GM19238 (cell line): ENCODE results near the gene DDIT4.
"Not testable (repeated sequence)": the region's sequence is repeated elsewhere in the genome, so short reads cannot be mapped to it uniquely, and the experiment has no call there.

Experiments used
- DNase-seq: peaks from one replicate; pipeline ENCODE4 v3.0.0; 2011; ENCODE audit warnings: low spot score; ENCODE audit not compliant: insufficient read length

Gene DDIT4

DNA sequence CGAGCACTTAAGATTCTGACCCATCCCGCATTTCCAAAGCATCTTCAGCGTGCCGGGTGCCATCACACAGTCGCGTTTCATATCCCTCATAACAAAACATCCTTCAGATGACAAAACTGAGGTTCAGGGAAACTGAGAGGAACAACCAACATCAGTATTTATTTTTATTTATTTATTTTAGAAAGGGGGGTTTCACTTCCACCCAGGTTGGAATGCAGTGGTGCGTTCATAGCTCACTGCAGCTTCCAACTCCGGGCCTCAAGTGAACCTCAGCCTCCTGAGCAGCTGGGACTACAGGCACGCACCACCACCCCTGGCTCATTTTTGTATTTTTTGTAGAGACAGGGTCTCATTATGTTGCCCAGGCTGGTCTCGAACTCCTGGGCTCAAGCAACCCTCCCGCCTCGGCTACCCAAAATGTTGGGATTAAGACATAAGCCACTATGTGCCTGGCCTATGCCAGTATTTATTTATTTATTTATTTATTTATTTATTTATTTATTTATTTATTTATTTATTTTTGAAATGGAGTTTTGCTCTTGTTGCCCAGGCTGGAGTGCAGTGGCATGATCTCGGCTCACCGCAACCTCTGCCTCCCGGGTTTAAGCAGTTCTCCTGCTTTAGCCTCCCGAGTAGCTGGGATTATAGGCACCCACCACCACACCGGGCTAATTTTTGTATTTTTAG, 24.4 kb upstream of the DDIT4 start:
- not testable (repeated sequence) for DNase-seq

DNA sequence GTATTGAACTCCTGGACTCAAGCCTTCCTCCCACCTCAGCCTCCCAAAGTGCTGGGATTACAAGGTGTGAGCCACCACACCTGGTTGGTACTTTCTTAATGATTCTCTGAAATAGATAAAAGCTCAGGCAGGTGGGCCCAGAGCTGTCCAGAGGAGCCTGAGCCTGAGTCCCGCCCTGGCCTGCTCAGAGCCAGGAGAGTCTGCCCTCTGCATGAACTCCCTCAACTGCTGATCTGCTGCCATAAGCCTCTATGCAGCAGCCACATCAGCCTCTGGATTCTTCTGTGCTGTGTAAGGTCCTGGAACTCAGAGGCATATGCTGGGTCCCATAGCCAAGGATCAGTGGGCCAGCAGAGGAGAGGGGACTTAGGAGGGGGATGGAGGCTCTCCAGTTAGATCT, 23.1 kb upstream of the DDIT4 start:
- DNase-seq = no peak

DNA sequence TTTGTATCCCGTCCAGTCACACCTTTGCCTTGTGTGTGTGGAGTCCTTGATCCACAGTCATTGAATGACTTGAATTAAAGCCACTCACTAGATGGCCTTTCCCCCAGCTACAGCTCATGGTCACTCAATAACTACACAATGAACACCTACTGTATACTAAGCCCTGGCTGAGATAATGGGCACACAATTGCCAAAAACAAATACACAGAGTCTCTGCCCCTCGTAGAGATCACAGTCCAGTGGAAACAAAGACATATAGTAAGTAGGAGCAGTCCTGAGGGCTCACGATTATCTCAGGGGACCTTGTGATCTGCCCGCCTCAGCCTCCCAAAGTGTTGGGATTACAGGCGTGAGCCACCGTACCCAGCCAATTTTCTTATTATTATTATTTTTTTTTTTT, 22.1 kb upstream of the DDIT4 start:
- DNase-seq = no peak

DNA sequence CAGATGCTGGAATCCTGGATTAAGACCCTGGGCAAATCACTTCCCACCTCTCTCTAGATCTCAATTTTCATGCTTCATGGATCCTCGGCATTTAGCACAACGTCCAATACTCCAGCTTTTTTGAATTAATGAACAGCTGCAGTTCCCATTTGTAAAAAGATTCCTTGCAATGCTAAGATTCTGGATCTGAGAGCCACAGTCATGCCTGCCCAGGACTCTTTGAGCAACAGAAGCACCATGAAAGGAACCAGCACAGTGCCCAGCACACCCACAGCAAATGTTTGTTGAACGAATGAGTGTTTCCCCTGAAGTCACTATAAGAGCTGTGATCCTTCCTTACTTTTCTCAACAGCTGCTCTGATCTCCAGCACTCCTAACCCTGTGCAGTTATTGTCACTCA, 20.8 kb upstream of the DDIT4 start:
- no peak for DNase-seq

DNA sequence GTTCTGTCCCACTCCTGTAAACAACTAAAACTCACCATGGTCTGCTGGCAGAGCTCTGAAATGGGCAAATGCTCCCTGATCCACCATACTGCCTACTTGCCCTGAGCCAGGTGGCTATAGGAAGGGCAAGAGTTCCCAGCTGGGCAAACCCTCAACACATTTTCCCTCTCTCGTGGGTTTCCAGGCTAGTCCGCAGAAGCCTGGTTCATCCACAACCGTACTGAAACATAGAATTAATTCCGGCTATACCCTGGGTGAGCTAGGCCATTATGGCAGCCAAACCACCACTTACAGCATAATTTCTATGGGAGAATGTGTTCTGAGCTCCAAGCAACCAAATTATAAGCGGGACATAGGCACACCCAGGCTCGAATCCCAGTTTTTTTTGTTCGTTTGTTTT, 20.1 kb upstream of the DDIT4 start:
- no peak for DNase-seq

DNA sequence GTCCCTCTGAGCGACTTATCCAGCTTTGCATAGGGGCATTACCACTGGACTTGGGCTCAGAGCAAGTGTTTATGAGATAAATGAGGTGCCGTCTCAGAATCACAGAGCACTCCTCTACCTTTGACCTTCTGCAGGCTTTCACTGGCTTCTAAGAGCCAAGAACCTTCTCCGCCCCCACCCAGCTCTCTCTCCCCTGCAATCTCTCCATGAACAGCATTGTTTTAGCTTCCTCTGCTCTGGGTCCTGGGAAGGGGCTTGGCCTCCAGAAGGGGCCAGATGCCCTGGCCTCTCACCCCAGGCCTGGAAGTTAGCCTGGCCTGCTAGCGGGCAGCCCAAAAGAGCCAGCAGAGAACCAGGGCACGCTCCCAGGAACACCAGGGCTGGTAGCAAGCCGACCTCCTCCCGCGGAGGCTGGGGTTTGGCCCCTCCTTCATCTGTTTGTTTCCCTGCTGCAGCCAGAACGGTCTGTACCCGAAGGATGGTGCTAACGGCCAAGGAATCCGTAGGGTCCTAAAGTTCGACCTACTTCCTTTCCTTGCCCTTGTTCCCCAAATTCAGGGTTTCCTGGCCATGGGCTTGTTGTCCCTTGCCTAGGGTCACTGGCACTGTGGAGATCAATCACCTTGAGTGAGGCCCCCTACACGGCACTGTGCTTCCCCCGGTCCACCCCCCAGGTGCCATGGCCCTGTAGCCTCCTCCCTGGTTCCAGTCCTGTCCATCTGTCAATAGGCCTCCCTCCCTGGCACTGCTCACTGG, 18.7 kb upstream of the DDIT4 start:
- DNase-seq = peak; percentile 45

DNA sequence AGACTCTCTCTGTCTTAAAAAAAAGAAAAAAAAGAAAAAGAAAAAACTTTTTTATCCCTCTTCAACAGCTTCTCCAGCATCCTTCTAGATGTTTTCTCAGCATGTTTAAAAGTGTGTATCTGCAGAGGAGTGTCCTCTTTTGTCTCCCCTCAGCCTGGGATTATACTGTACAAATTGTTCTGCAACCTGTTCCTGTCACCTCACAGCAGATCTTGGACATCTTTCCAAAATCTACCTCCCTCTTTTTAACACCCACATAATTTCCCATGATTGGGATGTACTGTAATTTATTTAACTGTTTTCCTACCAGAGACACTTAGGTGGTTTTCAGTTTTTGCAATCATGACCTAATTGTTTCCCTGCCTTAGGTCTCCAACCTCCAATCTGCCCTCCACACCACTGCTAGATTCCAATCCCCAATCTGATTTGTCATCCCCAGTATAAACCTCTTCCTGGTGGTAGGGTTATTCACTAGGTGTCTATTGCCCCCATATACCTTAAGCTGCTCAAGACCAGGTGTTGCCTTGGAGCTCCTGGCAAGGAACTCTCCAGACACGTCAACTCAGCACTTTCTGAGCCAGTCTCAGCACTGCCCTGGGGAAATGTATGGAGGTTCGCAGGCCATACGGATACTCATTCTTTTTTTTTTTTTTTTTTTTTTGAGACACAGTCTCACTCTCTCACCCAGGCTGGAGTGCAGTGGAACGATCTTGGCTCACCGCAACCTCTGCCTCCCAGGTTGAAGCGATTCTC, 17.6 kb upstream of the DDIT4 start:
- DNase-seq = no peak

DNA sequence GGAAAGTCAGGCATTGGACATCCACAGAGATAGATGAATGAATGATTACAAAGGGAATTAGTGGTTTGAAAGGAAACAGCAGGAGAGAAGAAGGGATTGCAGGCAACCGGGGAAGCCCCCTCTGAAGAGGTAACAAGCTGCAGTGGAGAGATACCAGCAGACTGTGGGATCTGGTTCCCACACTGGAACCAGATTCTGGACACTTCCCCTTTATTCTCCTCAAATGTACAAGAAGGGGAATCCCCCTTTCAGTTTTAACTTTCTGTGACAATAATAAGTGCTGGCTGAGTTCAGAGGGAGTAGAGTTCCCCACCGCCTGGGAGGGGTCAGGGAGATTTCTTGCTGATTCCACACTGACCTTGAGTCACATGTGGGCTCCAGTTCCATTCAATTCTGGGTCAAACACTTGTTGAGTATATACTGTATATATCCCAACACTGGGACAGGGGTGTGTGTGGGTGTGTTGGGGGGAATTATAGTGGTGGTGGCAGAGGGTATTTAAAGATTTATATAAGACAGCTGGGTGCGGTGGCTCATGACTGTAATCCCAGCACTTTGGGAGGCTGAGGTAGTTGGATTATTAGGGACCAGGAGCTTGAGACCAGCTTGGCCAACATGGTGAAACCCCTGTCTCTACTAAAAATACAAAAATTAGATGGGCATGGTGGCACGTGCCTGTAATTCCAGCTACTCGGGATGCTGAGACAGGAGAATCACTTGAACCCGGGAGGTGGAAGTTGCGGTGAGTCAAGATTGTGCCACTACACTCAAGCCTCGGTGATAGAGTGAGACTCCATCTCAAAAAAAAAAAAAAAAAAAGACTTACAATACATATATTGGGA, 16.5 kb upstream of the DDIT4 start:
- DNase-seq = no peak

DNA sequence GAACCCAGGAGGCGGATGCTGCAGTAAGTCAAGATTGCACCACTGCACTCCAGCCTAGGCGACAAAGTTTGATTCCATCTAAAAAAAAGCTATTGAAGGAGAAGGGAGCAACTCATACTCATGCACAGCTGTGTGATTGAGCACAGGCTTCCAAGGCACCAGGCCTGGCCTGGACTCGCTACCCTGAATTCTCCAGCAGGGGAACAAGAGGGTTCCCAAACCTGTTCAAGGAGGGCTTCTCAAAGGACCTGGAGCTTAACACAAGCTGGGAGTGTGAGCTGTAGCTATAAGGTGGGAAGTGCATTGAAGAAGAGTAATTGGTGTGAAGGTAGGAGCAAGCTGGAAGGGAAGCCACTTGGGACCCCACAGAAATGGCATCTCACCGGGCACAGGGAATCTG, 15.1 kb upstream of the DDIT4 start:
- no peak for DNase-seq

DNA sequence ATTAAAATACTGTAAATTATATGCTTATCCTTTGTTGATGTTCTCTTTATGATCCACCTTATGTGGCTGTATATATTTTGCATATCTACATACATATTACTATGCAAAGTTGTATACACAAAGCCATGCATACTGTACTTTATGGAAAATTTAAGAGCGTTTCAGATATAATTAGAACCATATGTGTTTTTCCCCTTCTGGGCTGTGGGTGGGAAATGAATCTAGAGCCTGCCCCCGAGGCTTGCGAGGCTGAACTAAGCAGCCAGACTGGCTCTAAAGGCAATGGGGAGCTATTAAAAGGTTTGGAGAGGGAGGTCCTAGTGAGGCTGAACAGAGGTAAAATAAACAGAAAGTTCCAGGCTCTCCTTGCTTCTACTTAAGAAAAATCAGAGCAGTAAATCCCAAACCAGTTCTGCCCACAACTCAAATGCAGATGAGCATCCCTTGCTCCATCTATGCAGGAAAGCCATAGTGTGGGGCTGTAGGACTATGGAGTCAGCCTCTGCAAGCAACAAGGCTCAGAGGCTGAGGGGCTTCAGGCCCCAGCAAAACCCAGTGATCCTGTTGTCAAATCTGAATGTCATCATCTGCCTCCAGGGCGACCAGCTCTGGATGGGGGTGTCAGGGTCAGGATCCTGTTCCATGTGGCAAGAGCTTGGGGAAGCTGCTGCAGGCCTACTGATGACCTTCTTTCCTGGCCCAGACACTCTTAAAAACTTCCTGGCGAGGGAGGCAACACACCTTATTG, 14.1 kb upstream of the DDIT4 start:
- no peak for DNase-seq

DNA sequence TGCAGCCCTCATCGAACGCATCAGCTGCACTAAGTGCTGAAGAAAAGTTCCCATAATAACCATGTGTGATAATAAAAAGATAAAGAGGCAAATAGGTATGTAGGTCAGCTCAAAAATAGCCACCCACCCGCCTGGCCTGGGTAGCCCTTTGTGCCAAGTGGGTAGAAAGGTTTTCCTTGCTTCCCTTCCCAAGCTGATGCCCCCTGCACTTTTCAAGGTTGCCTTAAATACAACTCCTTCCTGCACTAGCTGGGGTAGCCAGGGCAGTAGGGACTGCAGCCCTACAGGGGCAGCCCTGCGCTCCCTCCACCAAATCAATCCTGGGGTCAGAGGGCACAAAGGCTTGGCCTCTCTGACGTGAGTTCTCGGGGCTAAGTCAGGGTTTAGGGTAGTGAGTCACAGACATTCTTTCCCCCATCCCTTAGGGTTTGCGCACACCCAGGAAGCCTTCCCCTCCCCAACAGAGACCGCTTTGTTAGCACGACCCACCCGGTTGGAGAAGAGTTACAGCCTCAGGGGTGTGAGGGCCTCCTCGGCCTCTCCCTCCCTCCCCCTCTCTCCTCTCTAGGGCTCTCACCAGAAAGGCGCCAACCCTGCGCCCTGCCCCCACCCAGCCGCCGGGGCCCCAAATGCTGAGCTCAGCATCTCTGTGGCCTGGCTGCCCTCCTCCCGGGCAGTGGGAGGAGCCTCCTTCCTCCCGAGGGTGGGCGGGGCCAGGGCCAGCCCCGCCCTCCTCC, 13.3 kb upstream of the DDIT4 start:
- DNase-seq = no peak

DNA sequence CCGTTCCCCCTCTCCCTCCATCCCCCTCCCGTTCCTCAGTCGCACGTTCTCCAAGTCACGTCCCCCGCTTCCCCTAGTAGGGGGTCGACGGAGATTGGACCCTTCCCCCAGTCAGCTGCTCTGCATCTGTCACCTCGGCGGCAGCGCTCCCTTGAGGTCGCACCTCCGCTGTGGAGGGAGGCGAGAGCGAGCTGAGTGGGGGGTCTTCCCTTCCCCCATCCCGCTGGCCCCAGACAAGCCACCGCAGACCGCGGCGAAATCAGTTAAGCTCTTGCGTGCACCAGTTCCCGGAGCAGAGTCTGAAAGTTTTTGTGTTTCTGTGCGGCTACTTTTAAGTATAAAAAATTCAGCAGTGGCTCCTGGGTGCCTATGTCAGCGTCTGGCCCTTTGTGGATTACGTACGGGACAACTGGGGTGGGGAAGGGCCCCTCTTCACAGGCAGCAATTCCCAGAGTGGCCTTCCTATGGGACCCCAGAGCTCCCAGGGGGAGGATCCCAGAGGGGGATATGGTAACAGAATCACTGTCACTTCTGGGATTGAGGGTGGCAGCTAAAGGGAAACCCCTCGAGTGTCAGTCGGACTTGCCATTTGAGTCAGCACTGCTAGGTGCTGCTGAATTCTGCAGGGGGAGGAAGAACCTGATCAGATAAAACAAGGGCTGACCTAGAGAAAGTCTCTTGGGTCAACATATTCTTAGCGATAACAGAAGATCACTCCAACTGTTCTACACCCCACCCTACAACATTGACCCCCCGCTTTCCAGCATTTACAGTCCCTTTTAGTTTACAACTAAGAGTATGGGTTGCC, 12.5 kb upstream of the DDIT4 start:
- peak; percentile 68 for DNase-seq

DNA sequence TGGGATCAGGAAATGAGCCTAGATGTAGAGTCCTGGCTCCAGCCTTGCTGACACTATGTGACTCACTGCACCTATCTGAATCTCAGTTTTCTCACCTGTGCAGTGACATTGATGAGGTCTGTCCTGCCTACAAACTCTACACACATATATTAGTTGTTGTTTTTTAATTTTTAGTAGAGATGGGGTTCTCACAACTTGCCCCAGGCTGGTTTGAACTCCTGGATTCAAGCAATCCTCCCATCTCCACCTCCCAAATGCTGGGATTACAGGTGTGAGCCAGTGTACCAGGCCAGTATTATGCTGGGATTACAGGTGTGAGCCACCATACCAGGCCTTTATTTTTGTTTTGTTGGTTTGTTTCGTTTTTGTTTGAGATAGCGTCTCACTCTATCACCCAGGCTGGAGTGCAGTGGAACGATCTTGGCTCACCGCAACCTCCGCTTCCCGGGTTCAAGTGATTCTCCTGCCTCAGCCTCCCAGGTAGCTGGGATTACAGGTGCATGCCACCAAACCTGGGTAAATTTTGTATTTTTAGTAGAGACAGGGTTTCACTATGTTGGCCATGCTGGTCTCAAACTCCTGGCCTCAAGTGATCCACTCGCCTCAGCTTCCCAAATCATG, 11.8 kb upstream of the DDIT4 start:
- DNase-seq = no peak

DNA sequence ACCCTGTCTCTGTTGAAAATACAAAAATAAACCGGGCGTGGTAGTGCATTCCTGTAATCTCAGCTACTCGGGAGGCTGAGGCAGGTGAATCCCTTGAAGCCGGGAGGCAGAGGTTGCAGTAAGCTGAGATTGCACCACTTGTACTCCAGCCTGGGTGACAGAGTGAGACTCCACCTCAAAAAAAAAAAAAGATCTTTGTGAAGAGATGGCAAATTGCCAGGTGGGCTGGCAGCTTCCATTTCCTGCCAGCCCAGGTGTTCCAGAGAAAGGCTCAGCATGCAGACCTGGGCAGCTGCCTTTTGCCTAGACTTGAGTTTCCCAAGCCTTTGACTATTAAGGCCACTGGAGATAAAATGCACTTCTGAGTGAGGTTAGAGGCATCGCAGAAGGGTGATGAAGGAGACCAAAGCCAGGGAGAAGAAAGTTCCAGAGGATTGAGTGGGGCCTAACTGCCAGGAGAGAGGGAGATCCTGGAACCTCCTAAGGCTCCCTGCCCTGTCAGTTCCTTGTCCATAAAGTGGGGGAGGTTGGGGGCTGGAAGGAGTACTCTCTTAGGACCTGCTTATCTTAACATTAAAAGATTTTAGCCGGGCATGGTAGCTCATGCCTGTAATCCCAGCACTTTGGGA, 10.0 kb upstream of the DDIT4 start:
- DNase-seq = no peak

DNA sequence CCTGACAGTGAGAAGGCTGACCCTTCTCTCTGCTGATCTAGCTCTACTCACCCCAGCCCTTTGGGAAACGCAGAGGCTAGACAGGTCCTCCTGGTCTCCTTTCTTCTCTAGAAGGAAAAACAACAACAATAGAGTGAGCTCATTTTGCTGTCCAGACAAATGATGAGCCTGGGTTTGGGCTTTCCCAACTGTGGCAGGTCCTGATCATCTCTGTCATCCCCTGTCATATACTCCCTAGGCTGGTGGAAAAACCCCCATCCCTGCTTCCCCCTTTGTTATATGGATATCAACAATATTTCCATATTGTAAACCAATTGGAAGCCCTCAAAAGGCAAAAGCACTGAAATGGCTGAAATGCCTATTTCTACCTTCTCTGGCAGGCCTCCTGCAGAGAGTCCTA, 9.2 kb upstream of the DDIT4 start:
- no peak for DNase-seq

DNA sequence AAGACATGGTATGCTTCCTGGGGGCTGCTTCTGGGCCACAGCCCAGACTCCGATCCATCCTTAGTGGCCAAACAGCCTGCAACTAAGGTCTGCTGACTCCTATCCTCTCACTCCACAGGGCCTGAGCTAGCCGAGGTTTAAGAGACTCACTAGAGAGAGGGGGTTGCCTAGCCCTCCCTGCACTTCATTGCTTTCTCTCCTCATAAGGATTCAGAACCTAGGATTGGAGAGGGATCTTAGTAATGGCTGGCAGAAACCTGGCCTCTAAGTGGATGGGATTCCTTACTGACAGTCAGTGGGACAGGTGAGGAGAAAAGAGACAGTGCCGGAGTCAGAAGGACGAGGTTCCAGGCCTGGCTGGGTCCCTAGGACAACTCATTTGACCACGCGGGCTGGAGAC, 8.2 kb upstream of the DDIT4 start:
- DNase-seq = no peak

DNA sequence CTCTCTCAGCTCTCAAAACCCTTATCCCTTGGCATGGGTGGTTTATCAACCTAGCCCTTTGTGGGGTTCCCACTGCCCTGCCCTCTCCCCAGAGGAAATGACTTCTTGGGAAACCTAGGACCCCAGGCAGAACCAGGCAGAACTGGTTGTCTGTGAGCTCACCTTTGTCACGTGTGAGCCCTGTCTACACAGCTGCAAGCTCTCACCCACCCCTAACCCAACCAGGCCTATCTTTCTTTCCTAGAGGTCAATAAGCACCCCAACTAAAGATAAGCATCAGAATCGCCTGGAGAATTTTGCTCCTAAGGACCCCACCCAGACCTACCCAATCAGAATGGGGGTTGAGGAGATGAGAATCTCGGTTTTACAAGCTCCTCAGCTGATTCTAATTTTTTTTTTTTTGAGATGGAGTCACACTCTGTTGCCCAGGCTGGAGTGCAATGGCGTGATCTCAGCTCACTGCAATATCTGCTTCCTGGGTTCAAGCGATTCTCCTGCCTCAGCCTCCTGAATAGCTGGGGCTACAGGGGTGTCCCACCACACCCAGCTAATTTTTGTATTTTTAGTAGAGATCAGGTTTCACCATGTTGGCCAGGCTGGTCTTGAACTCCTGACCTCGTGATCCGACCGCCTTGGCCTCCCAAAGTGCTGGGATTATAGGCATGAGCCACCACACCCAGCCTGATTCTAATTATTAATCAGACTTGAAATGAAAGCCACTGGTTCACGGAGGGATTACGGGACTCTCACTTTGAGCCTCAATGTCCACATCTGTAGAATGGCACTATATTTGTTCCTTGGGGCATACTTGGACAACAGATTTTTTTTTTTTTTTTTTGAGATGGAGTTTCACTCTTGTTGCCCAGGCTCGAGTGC, 7.5 kb upstream of the DDIT4 start:
- no peak for DNase-seq
